Activated CD4-positive, alpha-beta T cell treated with anti-CD3 and anti-CD28 coated beads for 4 hours (primary cell): ENCODE measurements around the gene SAT1.

Experiments
- DNase-seq, 2 donors: peaks; one replicate each; pipeline ENCODE4 v3.0.0-alpha.2; 2020

The SAT1 gene

GRCh38 chrX:23811656-23812055, 28.7 kb downstream of the SAT1 start:
- DNase-seq, result no peak

- DNase-seq, result no peak
These were observed 30.8 kb downstream of the SAT1 start for GRCh38 chrX:23813808-23814207.

DNA sequence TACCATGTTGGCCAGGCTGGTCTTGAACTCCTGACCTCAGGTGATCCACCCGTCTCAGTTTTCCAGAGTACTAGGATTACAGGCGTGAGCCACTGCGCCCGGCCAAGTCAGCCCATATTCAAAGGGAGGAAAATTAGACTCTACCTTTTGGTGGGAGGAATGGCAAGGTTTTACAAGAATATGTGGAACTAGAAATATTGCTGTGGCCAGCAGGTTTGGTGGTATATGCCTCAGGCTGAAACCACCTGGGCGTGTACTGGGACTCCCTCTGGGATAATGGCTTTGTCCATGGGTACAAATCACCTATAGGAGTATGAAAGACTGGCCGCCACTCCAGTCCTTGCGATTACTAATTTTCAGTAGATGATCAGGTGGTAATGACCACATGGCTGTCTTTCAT, 32.4 kb downstream of the SAT1 start:
- DNase-seq, result no peak

- no peak for DNase-seq
These were observed 33.2 kb downstream of the SAT1 start for GRCh38 chrX:23816179-23816578.

DNA sequence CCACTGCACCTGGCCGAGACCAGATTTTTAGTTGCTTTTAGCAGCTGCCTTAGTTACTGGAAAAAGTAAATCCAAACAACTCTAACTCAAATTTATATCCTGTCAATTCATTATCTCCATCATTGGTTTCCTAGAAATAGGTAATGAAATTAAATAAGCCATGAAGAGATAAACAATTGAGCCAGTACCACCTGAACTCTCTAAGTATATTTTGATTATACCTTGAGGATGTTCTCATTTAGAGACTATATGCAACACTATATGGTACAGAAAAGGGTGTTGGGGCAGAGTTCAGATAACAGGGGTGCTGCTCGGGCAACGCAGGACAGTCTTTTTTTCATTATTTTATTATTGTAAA, 35.0 kb downstream of the SAT1 start:
- no peak for DNase-seq

GRCh38 chrX:23819385-23820234, 36.6 kb downstream of the SAT1 start:
- DNase-seq, result no peak

GRCh38 chrX:23820235-23820782, 37.3 kb downstream of the SAT1 start:
- no peak for DNase-seq

DNA sequence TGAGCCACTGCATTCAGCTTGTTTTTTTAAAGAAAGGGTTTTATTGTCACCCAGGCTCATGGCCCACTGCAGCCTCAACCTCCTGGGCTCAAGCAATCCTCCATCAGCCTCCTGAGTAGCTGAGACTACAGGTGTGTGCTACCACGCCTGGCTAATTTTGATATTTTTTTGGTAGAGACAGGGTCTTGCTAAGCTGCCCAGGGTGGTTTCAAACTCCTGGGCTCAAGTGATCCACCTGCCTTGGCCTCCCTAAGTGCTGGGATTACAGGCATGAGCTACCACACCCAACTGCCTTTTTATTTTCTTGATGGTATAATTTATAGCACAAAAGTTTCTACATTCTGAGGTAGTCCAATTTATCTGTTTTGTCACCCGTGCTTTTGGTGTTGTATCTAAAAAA, 38.9 kb downstream of the SAT1 start:
- no peak for DNase-seq

DNA sequence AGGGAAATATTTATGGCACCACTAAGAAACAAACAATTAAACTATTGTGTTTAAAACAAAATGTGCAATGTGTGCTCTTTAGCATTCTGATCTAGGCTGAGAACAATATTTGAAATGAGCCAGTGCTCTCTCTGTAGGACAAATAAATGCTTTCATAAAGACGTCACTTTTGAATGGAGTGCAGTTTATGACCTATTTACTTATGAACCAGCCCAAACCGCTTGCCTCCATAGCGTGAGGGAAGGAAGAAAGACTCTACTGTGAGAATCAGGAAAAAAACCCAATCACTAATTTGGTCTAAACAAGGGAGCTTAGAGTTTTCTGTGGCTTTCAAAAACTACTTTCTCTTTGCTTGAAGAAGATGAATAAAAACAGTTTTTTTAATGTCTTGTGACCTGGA, 39.4 kb downstream of the SAT1 start:
- no peak for DNase-seq

- no peak for DNase-seq
These were observed 39.9 kb downstream of the SAT1 start for GRCh38 chrX:23822841-23823240.

DNA sequence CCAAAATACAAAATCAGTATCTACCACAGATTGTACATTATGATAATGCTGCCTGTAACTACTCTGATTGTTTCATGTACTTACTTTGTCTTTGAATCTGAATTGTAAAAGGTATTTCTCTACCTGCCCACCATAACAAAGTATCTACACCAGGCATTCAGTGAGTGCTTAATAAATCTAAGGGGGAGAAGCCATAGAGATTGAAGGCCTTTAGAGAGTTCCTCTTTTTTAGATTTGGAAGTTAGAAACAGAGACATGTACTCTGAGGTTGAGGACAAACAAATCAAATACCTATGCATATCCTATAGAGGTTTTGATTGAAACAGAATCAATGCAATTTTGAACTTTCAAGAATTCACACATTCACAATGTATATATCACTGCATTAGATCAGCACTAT, 42.7 kb downstream of the SAT1 start:
- DNase-seq, result no peak

DNA sequence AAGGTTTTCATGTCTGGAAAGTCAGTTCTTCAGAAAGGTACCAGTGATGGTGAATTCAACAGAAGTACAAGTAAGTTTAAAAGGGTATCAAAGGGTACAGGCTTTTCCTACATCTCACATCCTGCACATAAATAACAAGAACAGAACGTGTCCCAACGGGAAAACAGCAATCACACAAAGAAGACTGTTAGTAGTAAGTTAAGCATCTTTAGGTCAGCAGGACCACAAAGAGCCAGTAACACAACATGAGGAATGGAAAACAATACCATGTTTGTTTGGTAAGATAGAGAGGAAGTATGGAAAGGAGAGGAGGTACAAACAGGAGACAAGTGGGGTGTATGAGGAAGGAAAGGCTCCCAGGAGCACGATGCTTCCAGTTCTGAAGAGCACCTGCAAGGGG, 43.2 kb downstream of the SAT1 start:
- DNase-seq, result no peak

DNA sequence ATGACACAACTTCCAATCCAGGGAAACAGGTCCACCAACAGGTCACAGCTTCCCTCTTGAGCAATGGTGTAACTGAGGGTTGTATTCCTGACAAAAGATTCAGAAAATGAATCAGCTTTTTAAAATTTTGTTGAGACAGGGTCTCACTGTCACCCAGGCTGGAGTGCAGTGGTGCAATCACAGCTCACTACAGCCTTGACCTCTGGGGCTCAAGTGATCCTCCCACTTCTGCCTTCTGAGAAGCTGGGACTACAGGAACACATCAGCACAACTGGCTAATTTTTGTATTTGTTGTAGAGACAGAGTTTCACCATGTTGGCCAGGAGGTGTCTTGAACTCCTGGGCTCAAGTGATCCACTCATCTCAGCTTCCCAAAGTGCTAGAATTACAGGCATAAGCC, 43.7 kb downstream of the SAT1 start:
- DNase-seq, result no peak

- DNase-seq, result no peak
These were observed 45.9 kb downstream of the SAT1 start for GRCh38 chrX:23828881-23829280.

DNA sequence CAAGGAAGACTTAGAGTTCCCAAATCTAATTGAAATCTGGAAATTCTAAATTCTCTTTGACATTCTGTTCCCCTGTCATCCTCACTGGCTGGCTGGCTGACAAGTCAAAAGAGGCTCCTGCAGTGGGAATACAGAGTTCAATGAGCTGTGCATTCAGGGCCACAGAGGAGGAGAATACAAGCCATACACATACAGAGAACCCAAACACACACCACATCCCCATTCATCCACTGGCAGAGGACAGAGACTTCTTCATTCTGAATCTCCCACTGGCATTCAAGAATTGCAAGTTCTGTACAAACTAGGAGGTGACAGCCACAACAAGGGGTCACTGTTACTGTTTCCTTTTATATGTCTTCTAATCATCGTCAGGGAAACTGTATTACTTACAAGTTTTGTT, 49.7 kb downstream of the SAT1 start:
- DNase-seq, result no peak
